Tibial nerve (tissue), 4 donors: ENCODE data around the gene SEMA3C. TPM values are rescaled to one million over a fixed set of nuclear protein-coding genes. Genes with fewer than 3 reads are reported as not detected.

Experiments
- DNase-seq, 2 donors: peaks; one replicate each; pipeline ENCODE4 v3.0.0-alpha.2; 2019; ENCODE audit warnings: low spot score in 2 of 2
- H3K27ac ChIP-seq, 4 donors: fragments of 200-600 bp; sonication (generic) in 3 of 4; one replicate each; pipeline ENCODE4 v1.5.1; 2017 to 2019; ENCODE audit warnings: mild to moderate bottlenecking in 1 of 4
- H3K27me3 ChIP-seq, 2 donors: fragments of 200-600 bp; sonication (generic) in 1 of 2; one replicate each; pipeline versions ENCODE4 v1.5.1 to v1.6.0; 2017 to 2019
- H3K36me3 ChIP-seq, 3 donors: fragments of 200-600 bp; sonication (generic); one replicate each; pipeline ENCODE4 v1.5.1; 2018 to 2019
- H3K4me1 ChIP-seq, 4 donors: fragments of 200-600 bp; sonication (generic) in 3 of 4; one replicate each; pipeline ENCODE4 v1.5.1; 2017 to 2019
- H3K4me3 ChIP-seq, 4 donors: fragments of 200-600 bp; sonication (generic) in 3 of 4; one replicate each; pipeline ENCODE4 v1.5.1; 2017 to 2019; ENCODE audit warnings: mild to moderate bottlenecking in 1 of 4, moderate library complexity in 1 of 4
- H3K9me3 ChIP-seq, 4 donors: fragments of 200-600 bp; sonication (generic) in 3 of 4; one replicate each; pipeline ENCODE4 v1.5.1; 2017 to 2019
- EP300 ChIP-seq, 2 donors: sonication (generic); formaldehyde crosslinking; IDR thresholded peaks; one replicate each; pipeline ENCODE4 v1.6.1; 2017; ENCODE audit warnings: antibody characterized with exemption in 2 of 2, mild to moderate bottlenecking in 1 of 2
- POLR2A ChIP-seq, 2 donors: fragments of 450-650 bp; IDR thresholded peaks; one replicate each; pipeline ENCODE4 v1.6.1; 2017; ENCODE audit warnings: antibody characterized with exemption in 2 of 2, mild to moderate bottlenecking in 2 of 2, moderate library complexity in 2 of 2
- WGBS, 2 donors: methylation state at CpG; one replicate each; pipeline ENCODE4 v1.1.5; 2018; 5-methylcytosine and 5-hydroxymethylcytosine counted together
- total RNA-seq, 4 donors: library from RNA; depleted of rRNA; stranded (reverse); fragments of >200 nt; gene quantifications; one replicate each; pipeline ENCODE4 v1.1.0, GENCODE V29; 2016
- TF ChIP-seq, protein P1 (sequence below), 5 experiments: fragments of 200-600 bp in 3 of 5; fragments of 450-650 bp in 2 of 5; sonication (generic) in 3 of 5; IDR thresholded peaks; one replicate each; pipeline ENCODE4 v1.5.1; 2016 to 2019; ENCODE audit warnings: antibody characterized with exemption in 5 of 5, mild to moderate bottlenecking in 3 of 5, moderate library complexity in 2 of 5

SEMA3C gene
- total RNA-seq, 4 donors from 2014 or later = 64.8 to 130 (median 118) TPM

DNA sequence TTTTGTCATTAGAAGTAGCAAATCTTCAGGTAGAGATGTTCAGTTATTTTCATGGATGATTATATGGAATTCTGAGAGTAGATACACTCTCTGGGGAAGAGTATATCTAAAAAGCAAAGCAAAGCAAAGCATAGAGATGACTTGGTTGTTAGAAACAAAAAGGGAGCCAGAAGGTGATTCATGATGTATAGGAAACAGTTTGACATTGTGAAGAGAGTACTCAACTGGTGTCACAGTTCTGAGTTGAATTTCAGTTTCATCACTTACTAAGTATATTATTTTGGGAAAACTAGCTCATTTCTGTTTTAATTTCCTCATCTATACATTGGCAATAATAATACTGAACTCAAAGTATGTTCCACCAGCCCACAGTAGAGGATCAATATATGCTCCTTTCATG, 86.8 kb downstream of the SEMA3C start:
- TF ChIP-seq, protein P1, sequence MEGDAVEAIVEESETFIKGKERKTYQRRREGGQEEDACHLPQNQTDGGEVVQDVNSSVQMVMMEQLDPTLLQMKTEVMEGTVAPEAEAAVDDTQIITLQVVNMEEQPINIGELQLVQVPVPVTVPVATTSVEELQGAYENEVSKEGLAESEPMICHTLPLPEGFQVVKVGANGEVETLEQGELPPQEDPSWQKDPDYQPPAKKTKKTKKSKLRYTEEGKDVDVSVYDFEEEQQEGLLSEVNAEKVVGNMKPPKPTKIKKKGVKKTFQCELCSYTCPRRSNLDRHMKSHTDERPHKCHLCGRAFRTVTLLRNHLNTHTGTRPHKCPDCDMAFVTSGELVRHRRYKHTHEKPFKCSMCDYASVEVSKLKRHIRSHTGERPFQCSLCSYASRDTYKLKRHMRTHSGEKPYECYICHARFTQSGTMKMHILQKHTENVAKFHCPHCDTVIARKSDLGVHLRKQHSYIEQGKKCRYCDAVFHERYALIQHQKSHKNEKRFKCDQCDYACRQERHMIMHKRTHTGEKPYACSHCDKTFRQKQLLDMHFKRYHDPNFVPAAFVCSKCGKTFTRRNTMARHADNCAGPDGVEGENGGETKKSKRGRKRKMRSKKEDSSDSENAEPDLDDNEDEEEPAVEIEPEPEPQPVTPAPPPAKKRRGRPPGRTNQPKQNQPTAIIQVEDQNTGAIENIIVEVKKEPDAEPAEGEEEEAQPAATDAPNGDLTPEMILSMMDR (IDR thresholded peaks at IDR 0.05) = no peak
- TF ChIP-seq EP300 (IDR thresholded peaks at IDR 0.05) = no peak
- no peak overlapping the region for H3K27ac ChIP-seq
- peaks cover 0 to 23% (median under 1%) of the 10 kb centered on the region in 4 donors for H3K4me1 ChIP-seq
- no peaks in the 10 kb centered on the region for H3K9me3 ChIP-seq
- H3K36me3 ChIP-seq = no peaks in the 10 kb centered on the region
- H3K4me3 ChIP-seq = no peak overlapping the region
- no peak for DNase-seq
- no peaks in the 10 kb centered on the region for H3K27me3 ChIP-seq

DNA sequence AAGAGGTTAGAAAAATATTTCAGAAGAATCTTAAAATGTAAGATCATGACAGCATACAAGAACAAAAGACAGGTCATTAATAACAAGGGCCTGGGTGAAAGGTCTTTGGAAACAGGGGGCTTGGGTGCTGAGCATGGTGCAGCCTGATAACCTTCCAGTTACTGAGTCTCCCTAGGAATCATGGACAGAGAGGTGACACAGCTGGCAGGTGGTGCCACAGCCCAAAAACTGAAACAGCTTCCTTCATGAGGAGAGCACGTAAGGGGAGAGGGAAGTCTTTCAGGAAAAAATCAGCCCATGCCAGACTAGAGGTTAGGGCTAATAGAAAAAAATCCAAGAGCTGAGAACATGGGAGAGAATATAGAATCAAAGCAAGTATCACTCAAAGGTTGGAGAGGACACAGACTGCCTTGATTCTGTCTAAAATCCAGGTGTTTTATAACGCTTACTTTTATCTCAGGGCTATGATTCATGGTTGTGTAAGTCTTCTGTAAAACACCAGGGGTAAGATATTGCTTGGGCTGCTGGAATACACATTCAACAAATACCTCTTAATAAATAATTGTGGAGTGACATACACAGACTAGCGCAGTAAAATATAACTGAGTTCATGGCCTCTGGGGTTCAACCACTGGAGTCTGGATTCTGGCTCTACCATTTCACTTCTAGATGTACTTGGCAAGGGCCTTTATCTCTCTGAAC, 88.1 kb downstream of the SEMA3C start:
- TF ChIP-seq EP300 (IDR thresholded peaks at IDR 0.05) = no peak
- TF ChIP-seq, protein P1 (IDR thresholded peaks at IDR 0.05) = no peak
- TF ChIP-seq POLR2A (IDR thresholded peaks at IDR 0.05) = no peak

DNA sequence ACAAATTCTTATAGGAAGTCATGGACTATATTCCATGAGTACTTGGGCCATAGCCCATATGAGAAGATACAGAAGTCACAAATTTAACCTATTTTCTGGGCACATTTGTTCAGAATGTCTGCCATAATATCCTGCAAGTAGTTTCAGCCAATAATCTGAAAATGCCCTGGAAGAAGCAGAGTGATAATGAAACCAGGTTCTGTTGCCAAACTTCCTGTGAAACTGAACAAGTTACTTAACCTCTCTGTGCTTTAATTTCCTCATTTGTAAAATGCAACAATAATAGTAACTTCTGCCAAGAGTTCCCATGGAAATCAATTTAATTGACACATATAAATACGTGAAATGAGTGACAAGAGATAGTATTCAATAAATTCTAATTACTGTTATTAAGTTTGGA, 88.8 kb downstream of the SEMA3C start:
- Histone ChIP-seq H3K27me3 (no peaks in the 10 kb centered on the region), H3K36me3 (no peaks in the 10 kb centered on the region), H3K27ac (no peak overlapping the region), H3K4me1 (peaks cover 0 to 38% (median 2%) of the 10 kb centered on the region in 4 donors), H3K4me3 (no peak overlapping the region), H3K9me3 (no peaks in the 10 kb centered on the region)
- 71 to 73% methylated on average over 1 of the region's 1 CpG for WGBS, 2 donors
- TF ChIP-seq POLR2A (IDR thresholded peaks at IDR 0.05) (no peak), EP300 (IDR thresholded peaks at IDR 0.05) (no peak)
- TF ChIP-seq, protein P1 (IDR thresholded peaks at IDR 0.05) = no peak
- DNase-seq = no peak

More for the DNA sequence above, 88.1 kb downstream of the SEMA3C start:
- no peaks in the 10 kb centered on the region for H3K9me3 ChIP-seq
- no peaks in the 10 kb centered on the region for H3K36me3 ChIP-seq
- no peak overlapping the region for H3K4me3 ChIP-seq
- peak overlapping the region in 1 of 4 donors; percentile 3 for H3K27ac ChIP-seq
- DNase-seq = no peak
- 82 to 83% methylated on average over 3 of the region's 3 CpGs for WGBS, 2 donors
- no peaks in the 10 kb centered on the region for H3K27me3 ChIP-seq
- H3K4me1 ChIP-seq = peaks cover 0 to 36% (median 2%) of the 10 kb centered on the region in 4 donors

DNA sequence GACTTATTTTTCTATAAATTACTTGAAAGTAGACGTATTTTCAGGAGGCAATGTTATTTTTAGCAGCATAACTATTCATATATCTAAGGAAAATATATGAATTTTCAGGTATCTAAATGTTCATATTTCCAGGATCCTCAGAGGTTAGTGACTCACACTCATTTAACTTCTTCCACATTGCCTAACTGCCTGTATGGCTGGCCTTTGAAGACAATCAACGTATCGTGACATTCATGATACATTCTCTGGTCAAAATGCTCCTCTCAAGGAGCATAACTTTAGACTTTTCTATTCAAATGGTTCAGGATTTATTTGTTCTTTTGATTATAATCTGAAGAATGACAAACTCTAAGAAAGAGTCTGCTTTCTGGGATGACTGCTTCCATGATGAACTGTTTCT, 89.3 kb downstream of the SEMA3C start:
- no peak overlapping the region for H3K27ac ChIP-seq
- H3K4me3 ChIP-seq = no peak overlapping the region
- 77 to 82% methylated on average over 3 of the region's 3 CpGs for WGBS, 2 donors
- H3K4me1 ChIP-seq = peaks cover 0 to 38% (median 2%) of the 10 kb centered on the region in 4 donors
- no peaks in the 10 kb centered on the region for H3K9me3 ChIP-seq
- DNase-seq = no peak
- no peak for TF ChIP-seq POLR2A (IDR thresholded peaks at IDR 0.05)
- TF ChIP-seq, protein P1 (IDR thresholded peaks at IDR 0.05) = no peak
- no peak for TF ChIP-seq EP300 (IDR thresholded peaks at IDR 0.05)
- no peaks in the 10 kb centered on the region for H3K36me3 ChIP-seq
- no peaks in the 10 kb centered on the region for H3K27me3 ChIP-seq

DNA sequence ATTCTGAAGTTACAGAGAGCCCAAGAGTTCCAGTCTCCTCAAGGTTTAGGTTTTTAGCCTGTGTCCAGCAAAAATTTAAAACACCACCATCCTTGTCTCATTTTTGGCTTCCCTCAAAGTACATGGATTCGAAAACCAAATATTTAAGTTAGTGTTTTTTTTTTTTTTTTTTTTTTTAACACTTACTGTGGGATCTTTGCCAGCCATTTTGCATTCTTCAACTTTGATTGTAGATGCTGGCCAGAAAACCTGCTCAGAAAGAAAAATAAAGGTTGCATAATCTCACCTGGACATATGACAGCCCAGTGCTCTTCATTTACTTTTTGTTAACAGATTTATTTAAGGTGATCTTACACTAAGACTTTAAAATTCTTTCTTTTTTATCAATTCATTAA, 91.6 kb downstream of the SEMA3C start:
- TF ChIP-seq, protein P1 (IDR thresholded peaks at IDR 0.05) = no peak
- no peak for TF ChIP-seq POLR2A (IDR thresholded peaks at IDR 0.05)
- no peak for TF ChIP-seq EP300 (IDR thresholded peaks at IDR 0.05)
- Histone ChIP-seq H3K9me3 (no peaks in the 10 kb centered on the region), H3K27me3 (no peaks in the 10 kb centered on the region), H3K36me3 (no peaks in the 10 kb centered on the region), H3K4me3 (no peak overlapping the region), H3K27ac (no peak overlapping the region), H3K4me1 (peaks cover 0 to 43% (median 2%) of the 10 kb centered on the region in 4 donors)
- WGBS, 2 donors = 31 to 49% methylated on average over 1 of the region's 1 CpG
- DNase-seq = no peak
